D721Med (cell line): ENCODE data around the gene RCOR2.

Experiments
- DNase-seq: peaks from one replicate; pipeline ENCODE4 v3.0.0; 2011; ENCODE audit warnings: low spot score; ENCODE audit not compliant: insufficient read length
- FAIRE-seq: peaks from 2 replicates; lab custom pipeline; 2011; peaks lifted over from hg19 to GRCh38; lab: Jason Lieb, UNC
- CTCF ChIP-seq: IDR thresholded peaks from 2 replicates; pipeline ENCODE4 v1.5.1; 2012; ENCODE audit warnings: mild to moderate bottlenecking, control low read depth; ENCODE audit not compliant: insufficient read depth; ENCODE audit errors: missing control alignments

The RCOR2 gene

GRCh38 chr11:63938479-63939396, 21.8 kb upstream of the RCOR2 start, which contains the start of gene NAA40:
TSS of gene NAA40 (plus strand) at chr11:63939002. CDS start at chr11:63939097, 95 bp downstream.
- no peak for TF ChIP-seq CTCF
- FAIRE-seq, result no peak
- peak; percentile 84 for DNase-seq

GRCh38 chr11:63937713-63938478, 20.9 kb upstream of the RCOR2 start:
- no peak for TF ChIP-seq CTCF
- no peak for FAIRE-seq
- DNase-seq, result no peak

- no peak for TF ChIP-seq CTCF
- no peak for FAIRE-seq
- DNase-seq, result no peak
Measured at GRCh38 chr11:63933459-63933858, 16.5 kb upstream of the RCOR2 start.

- DNase-seq, result no peak
- no peak for TF ChIP-seq CTCF
- no peak for FAIRE-seq
Measured at GRCh38 chr11:63931876-63932275, 14.9 kb upstream of the RCOR2 start.

GRCh38 chr11:63931045-63931444, 14.1 kb upstream of the RCOR2 start:
- FAIRE-seq (no peak), DNase-seq (no peak)

GRCh38 chr11:63929616-63930015, 12.7 kb upstream of the RCOR2 start:
- no peak for TF ChIP-seq CTCF
- no peak for DNase-seq
- no peak for FAIRE-seq

More at GRCh38 chr11:63931045-63931444, 14.1 kb upstream of the RCOR2 start:
- no peak for TF ChIP-seq CTCF

- no peak for TF ChIP-seq CTCF
- FAIRE-seq, result no peak
- no peak for DNase-seq
Measured at GRCh38 chr11:63923319-63923718, 6.4 kb upstream of the RCOR2 start.
